K562 (cell line): Measurements from ENCODE around the gene PDCD1LG2. TPM values are rescaled to one million over a fixed set of nuclear protein-coding genes. Genes with fewer than 3 reads are reported as not detected.

Source experiments
- ATAC-seq: fragments of 200-7000 bp; cut with Tn5 transposase; 3 replicates; pipeline ENCODE4 v1.9.1; 2020; ENCODE audit warnings: moderate library complexity
- BruUV-seq: library from RNA; stranded (reverse); fragments of 400-500 nt; replicated peaks from 2 replicates; lab custom pipeline; 2021; lab: Mats Ljungman, UMichigan
- CTCF ChIA-PET: fragments of 300-600 bp; formaldehyde crosslinking; extraction: SDS; loops from one replicate; lab custom pipeline; 2021; ENCODE audit warnings: low intra/inter-chr PET ratio; lab: Yijun Ruan, JAX
- POLR2A ChIA-PET: fragments of 300-600, 350-650 bp; sonication (Branson Sonifier 250); formaldehyde crosslinking; extraction: SDS; loops from one replicate; lab custom pipeline; 2021; ENCODE audit warnings: antibody characterized with exemption, inconsistent platforms; lab: Yijun Ruan, JAX
- DNase-seq, 4 experiments: peaks; one replicate each; pipeline versions ENCODE4 v3.0.0 to v3.0.0-alpha.2; 2011 to 2018; ENCODE audit warnings: low spot score in 3 of 4, mixed read lengths in 3 of 4; ENCODE audit errors: extremely low read depth in 1 of 4
- FAIRE-seq: peaks from 2 replicates; lab custom pipeline; 2011; peaks lifted over from hg19 to GRCh38; lab: Jason Lieb, UNC
- H2AFZ ChIP-seq: 2 replicates; pipeline ENCODE4 v1.6.0; 2011; ENCODE audit warnings: low read depth, low read length, control low read depth, inconsistent platforms
- H3K27ac ChIP-seq: fragments of 200-600 bp; 3 replicates; pipeline ENCODE4 v1.8.0; 2011; ENCODE audit warnings: low read depth, mild to moderate bottlenecking, control low read depth, inconsistent platforms, low read length, moderate library complexity, mixed read lengths; ENCODE audit errors: extremely low read depth
- H3K27me3 ChIP-seq, 2 experiments: fragments of 300-600 bp in 1 of 2; 2 replicates in 1 of 2; 3 replicates in 1 of 2; pipeline versions ENCODE4 v1.6.0 to v1.8.0; 2011; ENCODE audit warnings: inconsistent platforms in 2 of 2, low read length in 2 of 2, mild to moderate bottlenecking in 1 of 2, mixed read lengths in 1 of 2, moderate library complexity in 1 of 2; ENCODE audit not compliant: control insufficient read depth in 2 of 2, insufficient read depth in 2 of 2
- H3K36me3 ChIP-seq: fragments of 300-600 bp; 3 replicates; pipeline ENCODE4 v1.8.0; 2011; ENCODE audit warnings: mild to moderate bottlenecking, low read length, inconsistent platforms; ENCODE audit not compliant: control insufficient read depth, insufficient read depth
- H3K4me1 ChIP-seq, 2 experiments: fragments of 200-600 bp in 1 of 2; replicated peaks in 1 of 2; 2 replicates in 1 of 2; 3 replicates in 1 of 2; pipeline versions ENCODE4 v1.5.1 to v1.8.0; 2011; ENCODE audit warnings: inconsistent platforms in 2 of 2, low read length in 2 of 2, mild to moderate bottlenecking in 1 of 2, mixed read lengths in 1 of 2, moderate library complexity in 1 of 2; ENCODE audit not compliant: control insufficient read depth in 2 of 2, insufficient read depth in 2 of 2
- H3K4me2 ChIP-seq: 2 replicates; pipeline ENCODE4 v1.6.1; 2011; ENCODE audit warnings: low read length, control low read depth, inconsistent platforms, mixed read lengths; ENCODE audit not compliant: insufficient read depth
- H3K4me3 ChIP-seq: fragments of 200-600 bp; sonication (generic), shearing (Covaris generic); 2 replicates; pipeline ENCODE4 v1.5.1; 2016; ENCODE audit warnings: control low read depth, inconsistent platforms
- H3K79me2 ChIP-seq: fragments of 200-600 bp; 3 replicates; pipeline ENCODE4 v1.8.0; 2011; ENCODE audit warnings: low read length, inconsistent platforms; ENCODE audit not compliant: control insufficient read depth, insufficient read depth
- H3K9ac ChIP-seq, 2 experiments: 2 replicates each; pipeline versions ENCODE4 v1.6.0 to v1.6.1; 2011; ENCODE audit warnings: low read depth in 2 of 2, low read length in 2 of 2, control low read depth in 1 of 2, inconsistent platforms in 1 of 2, mild to moderate bottlenecking in 1 of 2, mixed read lengths in 1 of 2; ENCODE audit not compliant: insufficient read depth in 1 of 2
- H3K9me1 ChIP-seq: one replicate; pipeline ENCODE4 v1.6.0; 2011; ENCODE audit warnings: inconsistent platforms, mild to moderate bottlenecking, low read length, moderate library complexity; ENCODE audit not compliant: control insufficient read depth, insufficient read depth
- H3K9me3 ChIP-seq: replicated peaks from 2 replicates; pipeline ENCODE4 v1.5.1; 2011; ENCODE audit warnings: low read depth, low read length, inconsistent platforms; ENCODE audit not compliant: control insufficient read depth, insufficient read depth
- H4K20me1 ChIP-seq: replicated peaks from 2 replicates; pipeline ENCODE4 v1.6.1; 2011; ENCODE audit warnings: low read length, inconsistent platforms, mixed read lengths; ENCODE audit not compliant: control insufficient read depth, insufficient read depth
- CBX3 ChIP-seq, 2 experiments: IDR thresholded peaks; 1 replicate in 1 of 2; 2 replicates in 1 of 2; pipeline ENCODE4 v1.6.1; 2012; ENCODE audit warnings: inconsistent platforms in 2 of 2, low read length in 2 of 2, borderline replicate concordance in 1 of 2, control low read depth in 1 of 2
- ELF4 ChIP-seq: fragments of 450-650 bp; formaldehyde crosslinking; IDR thresholded peaks from 2 replicates; pipeline ENCODE4 v1.4.0; 2022; ENCODE audit warnings: missing genetic modification characterization
- MYC ChIP-seq, 2 experiments: fragments of 250-450 bp in 1 of 2; sonication (Bioruptor Pico) in 1 of 2; IDR thresholded peaks; 2 replicates each; pipeline versions ENCODE4 v1.5.1 to v1.6.1; 2012 to 2021; ENCODE audit warnings: low read depth in 2 of 2, borderline replicate concordance in 1 of 2, improper control_type of control experiment in 1 of 2, low read length in 1 of 2, mild to moderate bottlenecking in 1 of 2, moderate library complexity in 1 of 2
- NR2C1 ChIP-seq, 2 experiments: fragments of 450-650 bp; IDR thresholded peaks; 2 replicates each; pipeline ENCODE4 v1.6.1; 2017; ENCODE audit warnings: mild to moderate bottlenecking in 2 of 2, antibody characterized with exemption in 1 of 2, inconsistent platforms in 1 of 2, missing compliant biosample characterization in 1 of 2, missing genetic modification characterization in 1 of 2
- PHB2 ChIP-seq: fragments of 450-650 bp; IDR thresholded peaks from 2 replicates; pipeline ENCODE4 v1.6.1; 2017; ENCODE audit warnings: low read depth
- PML ChIP-seq: IDR thresholded peaks from 2 replicates; pipeline ENCODE4 v1.6.1; 2012; ENCODE audit warnings: low read length, inconsistent platforms
- POLR2A ChIP-seq: fragments of 450-650 bp; conservative IDR thresholded peaks from 2 replicates; pipeline ENCODE4 v1.6.1; 2016
- POLR2G ChIP-seq: fragments of 200-400 bp; formaldehyde crosslinking; IDR thresholded peaks from 2 replicates; pipeline ENCODE4 v1.6.1; 2017; ENCODE audit warnings: low read depth, mild to moderate bottlenecking, antibody characterized with exemption, low read length, moderate library complexity
- POLR3G ChIP-seq: IDR thresholded peaks from 2 replicates; pipeline ENCODE4 v1.6.1; 2011; ENCODE audit not compliant: insufficient read length, insufficient replicate concordance; ENCODE audit errors: extremely low read depth
- POU5F1 ChIP-seq: fragments of 150-350 bp; IDR thresholded peaks from 2 replicates; pipeline ENCODE4 v1.6.1; 2014; ENCODE audit warnings: borderline replicate concordance, low read length, low read depth, mild to moderate bottlenecking; ENCODE audit not compliant: partially characterized antibody
- RBM17 ChIP-seq: fragments of 200-400 bp; formaldehyde crosslinking; IDR thresholded peaks from 2 replicates; pipeline ENCODE4 v1.6.1; 2017; ENCODE audit warnings: low read depth, mild to moderate bottlenecking, low read length, borderline replicate concordance
- RFX5 ChIP-seq: IDR thresholded peaks from 2 replicates; pipeline ENCODE4 v1.6.1; 2011; ENCODE audit warnings: low read depth, mild to moderate bottlenecking, improper control_type of control experiment, low read length
- WGBS: fragments of 100-300 bp; shearing (Covaris generic); methylation state at CpG from one replicate; pipeline ENCODE4 v1.1.6; 2016; ENCODE audit warnings: low coverage, mixed read lengths; ENCODE audit not compliant: insufficient coverage; ENCODE audit errors: missing lambda C conversion rate; 5-methylcytosine and 5-hydroxymethylcytosine counted together
- in situ Hi-C: fragments of 300-500 bp; cut with MboI; formaldehyde crosslinking; loops from 4 replicates; pipeline ENCODE4 v1.15.0; 2018; ENCODE audit warnings: inconsistent platforms, mixed read lengths
- intact Hi-C: fragments of 100-400 bp; cut with micrococcal nuclease; formaldehyde crosslinking; loops from 2 replicates; pipeline ENCODE4 v1.14.2; 2022
- polyA plus RNA-seq, 8 experiments: library from polyadenylated mRNA; depleted of rRNA in 4 of 8; stranded (reverse) in 5 of 8; unstranded in 3 of 8; fragments of >200 nt; fragmentation: Nextera tagmentation in 2 of 8; fragmentation: Illumina TruSeq in 1 of 8; extraction: Ambion mirVana in 2 of 8; extraction: Trizol in 1 of 8; gene quantifications; 2 replicates each; pipeline versions ENCODE4 v1.2.1 to v1.2.3, GENCODE V29; 2011 to 2014; ENCODE audit warnings: inconsistent platforms in 1 of 8, missing spikeins in 1 of 8
- total RNA-seq, 7 experiments: library from RNA; depleted of rRNA in 6 of 7; stranded (reverse); fragments of >200 nt in 6 of 7; fragmentation: Illumina TruSeq in 2 of 7; extraction: Trizol in 2 of 7; gene quantifications; 2 replicates each; pipeline versions ENCODE4 v1.2.1 to v1.2.3, GENCODE V29; 2011 to 2021; ENCODE audit warnings: low replicate concordance in 1 of 7
- TF ChIP-seq, protein P1 (sequence below): sonication (generic); formaldehyde crosslinking; IDR thresholded peaks from 2 replicates; pipeline ENCODE4 v1.8.0; 2022; ENCODE audit warnings: missing genetic modification reagents, mild to moderate bottlenecking, moderate library complexity, borderline replicate concordance

Gene PDCD1LG2
- total and polyA plus RNA-seq, 9 of the 15 experiments (the other 6 are each of a cell fraction or from before 2014, with no cell fraction given) = not detected

GRCh38 chr9:5612185-5612530 lies 101.8 kb downstream of the PDCD1LG2 start (continued):
- TF ChIP-seq POLR3G (no peak), PML (no peak), RFX5 (no peak), CBX3 (IDR thresholded peaks at IDR 0.05; ENCODE audit: borderline replicate concordance in 1 of 2, low read length in 2 of 2) (no peak), NR2C1 (IDR thresholded peaks at IDR 0.05) (no peak), NR2C1 (tag; IDR thresholded peaks at IDR 0.05) (no peak), POU5F1 (no peak)

GRCh38 chr9:5614192-5614591 lies 103.9 kb downstream of the PDCD1LG2 start:
- Histone ChIP-seq H3K27me3 (no peaks in the 10 kb centered on the region), H3K79me2 (no peaks in the 10 kb centered on the region), H3K9me1 (no peaks in the 10 kb centered on the region), H3K9me3 (no peaks in the 10 kb centered on the region), H2AFZ (no peak overlapping the region), H3K4me1 (no peaks in the 10 kb centered on the region), H3K9ac (no peak overlapping the region), H3K4me2 (no peak overlapping the region), H3K4me3 (no peak overlapping the region), H4K20me1 (no peaks in the 10 kb centered on the region), H3K27ac (no peak overlapping the region), H3K36me3 (no peaks in the 10 kb centered on the region)
- ChIA-PET POLR2A (no interaction called here), CTCF (no interaction called here)
- ATAC-seq = no peak
- WGBS = 100% methylated on average over 4 of the region's 4 CpGs
- no TSS peak for BruUV-seq
- FAIRE-seq = no peak
- no peak for DNase-seq
- TF ChIP-seq RBM17 = no peak
- TF ChIP-seq MYC (IDR thresholded peaks at IDR 0.05; ENCODE audit: low read depth, low read length) = no peak
- TF ChIP-seq MYC (CRISPR knock-in tag; IDR thresholded peaks at IDR 0.05; ENCODE audit: borderline replicate concordance, low read depth) = no peak
- TF ChIP-seq ELF4 (CRISPR knock-in tag) = no peak
- TF ChIP-seq, protein P1, sequence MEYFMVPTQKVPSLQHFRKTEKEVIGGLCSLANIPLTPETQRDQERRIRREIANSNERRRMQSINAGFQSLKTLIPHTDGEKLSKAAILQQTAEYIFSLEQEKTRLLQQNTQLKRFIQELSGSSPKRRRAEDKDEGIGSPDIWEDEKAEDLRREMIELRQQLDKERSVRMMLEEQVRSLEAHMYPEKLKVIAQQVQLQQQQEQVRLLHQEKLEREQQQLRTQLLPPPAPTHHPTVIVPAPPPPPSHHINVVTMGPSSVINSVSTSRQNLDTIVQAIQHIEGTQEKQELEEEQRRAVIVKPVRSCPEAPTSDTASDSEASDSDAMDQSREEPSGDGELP (CRISPR knock-in tag) = no peak
- TF ChIP-seq PHB2 = no peak
- TF ChIP-seq POLR2A = no peak
- TF ChIP-seq POLR2G = no peak
- intact Hi-C loops = no loop called here
- in situ Hi-C loops = no loop called here
